Measurements from ENCODE around the gene SH3BGR.

The SH3BGR gene

DNA sequence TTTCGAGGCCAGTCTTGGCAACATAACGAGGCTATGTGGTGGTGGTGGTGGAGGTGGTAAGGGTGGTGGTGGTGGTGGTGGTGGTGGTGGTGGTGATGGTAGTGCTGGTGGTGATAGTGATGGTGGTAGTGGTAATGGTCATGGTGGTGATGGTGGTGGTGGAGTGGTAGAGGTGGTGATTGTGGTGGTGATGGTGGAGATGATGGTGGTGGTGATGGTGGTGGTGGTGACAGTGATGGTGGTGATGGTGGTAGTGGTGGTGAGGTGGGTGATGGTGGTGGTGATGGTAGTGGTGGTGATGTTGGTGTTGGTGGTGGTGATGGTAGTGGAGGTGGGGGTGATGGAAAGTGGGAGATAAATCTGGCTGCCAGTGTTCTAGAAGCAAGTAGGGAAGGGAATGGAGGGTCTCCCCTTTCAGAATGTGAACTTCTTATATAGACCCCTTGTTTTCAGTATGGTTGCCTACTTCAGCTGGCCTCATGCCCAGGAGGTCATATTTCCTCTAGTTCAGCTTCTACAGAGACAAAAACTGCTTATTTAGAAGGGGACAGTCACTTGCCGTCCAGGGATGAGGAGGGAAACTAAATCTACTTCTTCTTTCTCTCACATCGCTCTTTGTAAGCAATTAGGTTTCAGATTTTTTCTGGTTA, 27.5 kb downstream of the SH3BGR start:
- no peaks in the 10 kb centered on the region for H3K27me3 ChIP-seq (replicated peaks; ENCODE audit: control insufficient read depth, insufficient read depth, low read length)
- DNase-seq (ENCODE audit: extremely low read depth, insufficient read length): no peak
- H3K4me3 ChIP-seq (replicated peaks; ENCODE audit: low read depth, low read length): no peak overlapping the region
- TF ChIP-seq, protein P1, sequence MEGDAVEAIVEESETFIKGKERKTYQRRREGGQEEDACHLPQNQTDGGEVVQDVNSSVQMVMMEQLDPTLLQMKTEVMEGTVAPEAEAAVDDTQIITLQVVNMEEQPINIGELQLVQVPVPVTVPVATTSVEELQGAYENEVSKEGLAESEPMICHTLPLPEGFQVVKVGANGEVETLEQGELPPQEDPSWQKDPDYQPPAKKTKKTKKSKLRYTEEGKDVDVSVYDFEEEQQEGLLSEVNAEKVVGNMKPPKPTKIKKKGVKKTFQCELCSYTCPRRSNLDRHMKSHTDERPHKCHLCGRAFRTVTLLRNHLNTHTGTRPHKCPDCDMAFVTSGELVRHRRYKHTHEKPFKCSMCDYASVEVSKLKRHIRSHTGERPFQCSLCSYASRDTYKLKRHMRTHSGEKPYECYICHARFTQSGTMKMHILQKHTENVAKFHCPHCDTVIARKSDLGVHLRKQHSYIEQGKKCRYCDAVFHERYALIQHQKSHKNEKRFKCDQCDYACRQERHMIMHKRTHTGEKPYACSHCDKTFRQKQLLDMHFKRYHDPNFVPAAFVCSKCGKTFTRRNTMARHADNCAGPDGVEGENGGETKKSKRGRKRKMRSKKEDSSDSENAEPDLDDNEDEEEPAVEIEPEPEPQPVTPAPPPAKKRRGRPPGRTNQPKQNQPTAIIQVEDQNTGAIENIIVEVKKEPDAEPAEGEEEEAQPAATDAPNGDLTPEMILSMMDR (IDR thresholded peaks at IDR 0.05; ENCODE audit: insufficient read depth, low read length, poor library complexity, severe bottlenecking): no peak
- no peaks in the 10 kb centered on the region for H3K36me3 ChIP-seq (ENCODE audit: control insufficient read depth, insufficient read depth, low read length)

DNA sequence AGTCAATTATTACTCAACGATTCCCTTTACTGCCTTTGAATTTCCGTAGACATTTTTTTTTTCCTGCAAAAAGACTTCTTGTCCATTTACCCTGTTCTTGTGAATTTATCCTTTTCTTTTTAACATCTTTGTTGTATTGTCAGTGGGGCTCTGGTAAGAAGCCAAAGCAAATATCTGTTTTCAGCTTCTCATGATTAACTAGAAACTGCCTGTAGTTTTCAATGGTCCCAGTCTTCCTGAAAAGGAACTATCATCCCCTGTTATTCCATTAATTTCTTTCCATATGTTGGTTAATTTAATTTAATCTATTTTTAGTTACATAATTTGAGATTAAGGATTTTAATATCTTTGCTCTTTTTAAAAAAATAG, 28.0 kb downstream of the SH3BGR start:
- Histone ChIP-seq H3K36me3 (ENCODE audit: control insufficient read depth, insufficient read depth, low read length) (no peaks in the 10 kb centered on the region), H3K27me3 (replicated peaks; ENCODE audit: control insufficient read depth, insufficient read depth, low read length) (no peaks in the 10 kb centered on the region), H3K4me3 (replicated peaks; ENCODE audit: low read depth, low read length) (no peak overlapping the region)
- TF ChIP-seq, protein P1 (IDR thresholded peaks at IDR 0.05; ENCODE audit: insufficient read depth, low read length, poor library complexity, severe bottlenecking): no peak
- DNase-seq (ENCODE audit: extremely low read depth, insufficient read length): no peak

- H3K4me3 ChIP-seq (replicated peaks; ENCODE audit: low read depth, low read length): no peak overlapping the region
- H3K36me3 ChIP-seq (ENCODE audit: control insufficient read depth, insufficient read depth, low read length): no peaks in the 10 kb centered on the region
- TF ChIP-seq, protein P1 (IDR thresholded peaks at IDR 0.05; ENCODE audit: insufficient read depth, low read length, poor library complexity, severe bottlenecking): no peak
- no peaks in the 10 kb centered on the region for H3K27me3 ChIP-seq (replicated peaks; ENCODE audit: control insufficient read depth, insufficient read depth, low read length)
- no peak for DNase-seq (ENCODE audit: extremely low read depth, insufficient read length)
Measured at GRCh38 chr21:39480271-39480670, 28.5 kb downstream of the SH3BGR start.

GRCh38 chr21:39481886-39482285, 30.1 kb downstream of the SH3BGR start:
- Histone ChIP-seq H3K4me3 (replicated peaks; ENCODE audit: low read depth, low read length) (no peak overlapping the region), H3K27me3 (replicated peaks; ENCODE audit: control insufficient read depth, insufficient read depth, low read length) (no peaks in the 10 kb centered on the region), H3K36me3 (ENCODE audit: control insufficient read depth, insufficient read depth, low read length) (no peaks in the 10 kb centered on the region)
- no peak for DNase-seq (ENCODE audit: extremely low read depth, insufficient read length)
- TF ChIP-seq, protein P1 (IDR thresholded peaks at IDR 0.05; ENCODE audit: insufficient read depth, low read length, poor library complexity, severe bottlenecking): no peak

DNA sequence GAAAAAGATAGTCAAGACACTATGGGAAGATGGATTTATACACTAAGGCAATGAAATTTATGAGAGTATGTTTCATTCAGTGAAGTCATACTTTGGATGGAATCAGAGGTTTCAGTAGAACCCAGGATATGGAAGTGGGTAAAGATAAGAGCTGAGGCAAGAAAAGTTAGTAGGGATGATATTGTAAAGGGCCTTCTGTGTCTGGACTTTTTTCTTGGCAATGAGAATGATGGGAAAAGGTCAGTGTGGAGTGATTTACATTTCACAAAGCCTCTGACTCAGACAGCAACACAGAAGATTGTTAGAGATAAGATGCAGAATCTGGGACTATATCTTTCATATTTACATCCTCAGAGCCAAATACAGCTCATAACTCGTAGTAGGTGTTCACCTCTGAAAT, 32.1 kb downstream of the SH3BGR start:
- TF ChIP-seq, protein P1 (IDR thresholded peaks at IDR 0.05; ENCODE audit: insufficient read depth, low read length, poor library complexity, severe bottlenecking): no peak
- DNase-seq (ENCODE audit: extremely low read depth, insufficient read length): no peak
- no peaks in the 10 kb centered on the region for H3K36me3 ChIP-seq (ENCODE audit: control insufficient read depth, insufficient read depth, low read length)
- no peak overlapping the region for H3K4me3 ChIP-seq (replicated peaks; ENCODE audit: low read depth, low read length)
- no peaks in the 10 kb centered on the region for H3K27me3 ChIP-seq (replicated peaks; ENCODE audit: control insufficient read depth, insufficient read depth, low read length)

Measured in GM06990 (cell line).